ENCODE results near the gene SPEN. TPM values are rescaled to one million over a fixed set of nuclear protein-coding genes. Genes with fewer than 3 reads are reported as not detected.

SPEN gene
- total RNA-seq, 1 donor from 2014 or later = 54.7 TPM

DNA sequence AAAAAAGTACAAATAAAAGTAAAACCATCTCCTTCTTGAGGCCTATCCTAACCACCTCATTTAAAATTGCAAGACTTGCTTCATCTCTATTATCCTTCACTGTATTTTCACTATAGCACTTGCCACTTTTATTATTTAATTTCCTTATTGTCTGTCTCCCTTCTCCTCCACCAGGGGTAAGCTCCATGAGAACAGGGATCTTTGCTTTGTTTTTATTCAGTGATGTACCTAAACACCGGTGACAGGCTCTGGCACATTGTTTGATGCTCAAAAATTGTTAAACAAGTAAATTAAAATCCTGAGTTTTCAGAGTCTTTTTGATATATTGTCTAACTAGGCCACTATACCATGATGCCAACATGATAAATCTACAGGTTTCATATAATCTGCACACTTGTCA lies 17.2 kb upstream of the SPEN start:
- Histone ChIP-seq H3K27me3 (ENCODE audit: low read depth) (no peaks in the 10 kb centered on the region), H3K36me3 (no peaks in the 10 kb centered on the region), H3K9me3 (no peaks in the 10 kb centered on the region), H3K4me1 (peaks cover 37% of the 10 kb centered on the region), H3K4me3 (no peak overlapping the region), H3K27ac (peak overlapping the region; percentile 22)
- intact Hi-C loops (cut with DNase I) = no loop called here
- TF ChIP-seq, protein P1, sequence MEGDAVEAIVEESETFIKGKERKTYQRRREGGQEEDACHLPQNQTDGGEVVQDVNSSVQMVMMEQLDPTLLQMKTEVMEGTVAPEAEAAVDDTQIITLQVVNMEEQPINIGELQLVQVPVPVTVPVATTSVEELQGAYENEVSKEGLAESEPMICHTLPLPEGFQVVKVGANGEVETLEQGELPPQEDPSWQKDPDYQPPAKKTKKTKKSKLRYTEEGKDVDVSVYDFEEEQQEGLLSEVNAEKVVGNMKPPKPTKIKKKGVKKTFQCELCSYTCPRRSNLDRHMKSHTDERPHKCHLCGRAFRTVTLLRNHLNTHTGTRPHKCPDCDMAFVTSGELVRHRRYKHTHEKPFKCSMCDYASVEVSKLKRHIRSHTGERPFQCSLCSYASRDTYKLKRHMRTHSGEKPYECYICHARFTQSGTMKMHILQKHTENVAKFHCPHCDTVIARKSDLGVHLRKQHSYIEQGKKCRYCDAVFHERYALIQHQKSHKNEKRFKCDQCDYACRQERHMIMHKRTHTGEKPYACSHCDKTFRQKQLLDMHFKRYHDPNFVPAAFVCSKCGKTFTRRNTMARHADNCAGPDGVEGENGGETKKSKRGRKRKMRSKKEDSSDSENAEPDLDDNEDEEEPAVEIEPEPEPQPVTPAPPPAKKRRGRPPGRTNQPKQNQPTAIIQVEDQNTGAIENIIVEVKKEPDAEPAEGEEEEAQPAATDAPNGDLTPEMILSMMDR (IDR thresholded peaks at IDR 0.05) = no peak
- no peak for DNase-seq
- no peak for ATAC-seq

DNA sequence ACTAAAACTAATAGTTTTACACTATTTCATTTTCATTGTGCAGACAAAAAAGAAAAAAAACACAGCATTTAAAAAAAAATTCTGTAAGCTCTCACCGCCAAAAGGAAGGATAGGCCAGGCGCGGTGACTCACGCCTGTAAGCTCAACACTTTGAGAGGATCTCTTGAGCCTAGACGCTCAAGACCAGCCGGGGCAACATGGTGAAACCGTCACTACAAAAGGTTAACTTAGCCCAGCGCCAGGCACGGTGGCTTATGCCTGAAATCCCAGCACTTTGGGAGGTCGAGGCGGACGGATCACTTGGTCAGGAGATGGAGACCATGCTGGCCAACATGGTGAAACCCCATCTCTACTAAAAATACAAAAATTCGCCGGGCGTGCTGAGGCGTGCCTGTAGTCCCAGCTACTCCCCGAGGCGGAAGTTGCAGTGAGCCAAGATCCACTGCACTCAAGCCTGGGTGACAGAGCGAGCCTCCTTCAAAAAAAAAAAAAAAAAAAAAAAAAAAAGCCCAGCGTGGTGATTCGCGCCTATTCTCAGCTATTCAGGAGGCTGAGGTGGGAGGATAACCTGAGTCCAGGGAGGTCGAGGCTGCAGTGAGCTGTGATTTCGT lies 14.3 kb upstream of the SPEN start:
- Histone ChIP-seq H3K36me3 (no peaks in the 10 kb centered on the region), H3K27me3 (ENCODE audit: low read depth) (no peaks in the 10 kb centered on the region), H3K9me3 (no peaks in the 10 kb centered on the region), H3K4me3 (peak overlapping the region; percentile 67), H3K4me1 (peaks cover 49% of the 10 kb centered on the region), H3K27ac (peak overlapping the region; percentile 98)
- ATAC-seq (peak in 1 of 2 donors; percentile 8), DNase-seq (peak; percentile 81)
- intact Hi-C loops (cut with DNase I) = no loop called here
- TF ChIP-seq, protein P1 (IDR thresholded peaks at IDR 0.05) = no peak

DNA sequence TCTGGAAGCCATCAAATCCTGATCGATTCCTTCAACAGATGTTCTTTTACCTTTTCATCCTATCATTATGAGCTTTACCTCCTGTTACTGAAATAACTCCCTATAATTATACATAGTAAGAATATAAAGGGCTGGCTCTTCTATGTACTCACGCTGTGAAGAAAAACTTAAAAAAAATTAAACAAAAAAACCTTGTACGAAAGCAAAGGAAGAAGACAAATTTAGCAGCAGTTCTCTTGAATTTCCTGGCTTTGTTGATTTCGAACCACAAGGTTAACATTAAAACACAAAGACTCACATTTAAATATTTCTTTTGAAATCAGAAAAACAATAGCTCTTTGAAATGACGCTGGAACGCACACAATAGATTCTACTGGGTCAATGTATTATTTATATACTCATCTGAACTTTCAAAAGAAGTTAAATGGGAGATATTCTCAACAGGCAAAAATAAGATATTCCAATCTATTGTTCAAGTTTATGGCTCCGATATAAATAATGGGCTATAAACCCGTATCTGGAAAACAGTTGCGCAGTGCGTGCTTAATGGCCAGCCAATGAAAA lies 13.6 kb upstream of the SPEN start:
- TF ChIP-seq, protein P1 (IDR thresholded peaks at IDR 0.05) = no peak
- Histone ChIP-seq H3K4me1 (peaks cover 48% of the 10 kb centered on the region), H3K9me3 (no peaks in the 10 kb centered on the region), H3K4me3 (peak overlapping the region; percentile 67), H3K27ac (peak overlapping the region; percentile 98), H3K27me3 (ENCODE audit: low read depth) (no peaks in the 10 kb centered on the region), H3K36me3 (no peaks in the 10 kb centered on the region)
- intact Hi-C loops (cut with DNase I) = no loop called here
- DNase-seq (no peak), ATAC-seq (no peak)

DNA sequence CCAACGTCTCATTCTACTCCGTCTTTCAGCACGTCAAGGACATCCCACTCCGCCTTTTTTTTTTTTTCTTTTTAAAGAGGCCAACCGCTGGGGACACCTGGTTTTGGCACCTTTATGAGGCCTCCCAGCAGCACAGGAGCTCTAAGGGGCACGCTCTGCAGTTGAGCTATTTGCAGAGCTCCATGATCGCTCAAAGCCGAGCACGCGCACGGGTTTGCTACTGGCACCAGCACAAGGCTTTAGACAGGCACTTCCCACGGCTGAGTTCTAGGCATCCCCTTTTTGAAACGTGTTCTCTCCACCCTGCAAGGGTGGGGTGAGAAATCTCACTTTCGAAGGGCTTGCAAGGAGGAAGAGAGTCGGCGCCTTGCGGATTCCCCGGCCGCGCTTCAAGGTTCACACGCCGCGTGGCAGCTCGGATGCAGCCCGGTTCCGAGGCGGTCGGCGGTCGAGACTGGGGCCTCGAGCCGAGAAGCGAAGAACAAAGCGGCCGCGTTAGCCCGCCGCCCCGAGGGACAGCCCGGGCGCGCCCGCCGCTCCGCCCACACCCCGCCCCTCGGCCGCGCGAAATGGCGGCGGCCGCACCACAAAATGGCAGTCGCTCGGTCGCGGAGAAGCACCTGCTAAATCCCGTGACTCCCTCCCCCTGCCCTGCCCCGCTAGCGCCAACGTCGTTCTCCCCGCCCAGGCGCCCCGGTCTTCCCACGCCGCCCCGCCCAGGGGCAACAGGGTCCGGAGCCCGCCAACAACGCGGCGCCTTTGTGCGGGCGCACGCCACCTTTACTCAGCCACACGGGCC lies 12.9 kb upstream of the SPEN start:
- H3K9me3 ChIP-seq = no peaks in the 10 kb centered on the region
- H3K27ac ChIP-seq = peak overlapping the region; percentile 98
- ATAC-seq (peak; percentile 88 to 89), DNase-seq (peak; percentile 92)
- peaks cover 41% of the 10 kb centered on the region for H3K4me1 ChIP-seq
- H3K36me3 ChIP-seq = no peaks in the 10 kb centered on the region
- TF ChIP-seq, protein P1 (IDR thresholded peaks at IDR 0.05) = no peak
- peak overlapping the region; percentile 67 for H3K4me3 ChIP-seq
- no peaks in the 10 kb centered on the region for H3K27me3 ChIP-seq (ENCODE audit: low read depth)
- intact Hi-C loops (cut with DNase I) = no loop called here

DNA sequence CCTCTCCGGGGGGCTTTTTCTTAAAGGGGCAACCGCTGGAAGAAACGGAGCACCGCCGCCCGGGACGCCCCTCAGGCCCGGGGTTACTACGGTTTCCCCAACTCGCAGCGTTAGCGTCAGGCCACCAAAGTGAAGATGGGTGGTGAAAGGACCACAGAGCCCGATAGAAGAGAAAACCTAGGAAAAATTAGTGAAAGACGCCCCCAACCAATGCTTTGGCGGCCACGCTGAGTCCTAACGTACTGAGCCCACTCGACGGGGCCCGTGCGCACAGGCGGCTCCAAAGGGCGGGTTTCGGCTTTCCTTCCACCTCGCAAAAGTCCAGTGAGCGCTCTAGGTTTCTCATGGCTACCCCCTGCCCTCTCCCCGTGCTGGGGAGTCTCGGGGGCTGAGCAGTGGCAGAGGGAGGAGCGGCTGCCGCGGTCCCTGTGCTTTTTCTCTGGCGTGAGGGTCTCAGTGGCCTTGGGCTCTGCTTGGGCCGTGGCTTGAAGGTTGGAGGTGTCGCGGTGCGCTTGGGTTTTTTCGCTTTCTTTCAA lies 12.2 kb upstream of the SPEN start:
- TF ChIP-seq, protein P1 (IDR thresholded peaks at IDR 0.05) = no peak
- ATAC-seq = peak; percentile 8 to 19
- Histone ChIP-seq H3K27ac (peak overlapping the region; percentile 98), H3K4me3 (peak overlapping the region; percentile 67), H3K9me3 (no peaks in the 10 kb centered on the region), H3K4me1 (peaks cover 34% of the 10 kb centered on the region), H3K36me3 (no peaks in the 10 kb centered on the region), H3K27me3 (ENCODE audit: low read depth) (no peaks in the 10 kb centered on the region)
- intact Hi-C loops (cut with DNase I) = no loop called here
- DNase-seq = no peak

Data from lower lobe of right lung (tissue), 2 donors.